ENCODE data around the gene FREM2.

The FREM2 gene

GRCh38 chr13:38685974-38686576 lies 802 bp upstream of the FREM2 start:
- peak; percentile 57 for DNase-seq (ENCODE audit: low spot score)

GRCh38 chr13:38687246-38688229 lies 661 bp downstream of the FREM2 start:
- DNase-seq (ENCODE audit: low spot score), result no peak

GRCh38 chr13:38688674-38689073 lies 1.8 kb downstream of the FREM2 start:
- DNase-seq (ENCODE audit: low spot score), result no peak

GRCh38 chr13:38690231-38690630 lies 3.4 kb downstream of the FREM2 start:
- no peak for DNase-seq (ENCODE audit: low spot score)

GRCh38 chr13:38693168-38693567 lies 6.3 kb downstream of the FREM2 start:
- DNase-seq (ENCODE audit: low spot score), result no peak

GRCh38 chr13:38693641-38694040 lies 6.8 kb downstream of the FREM2 start:
- no peak for DNase-seq (ENCODE audit: low spot score)

- no peak for DNase-seq (ENCODE audit: low spot score)
These were observed 10.3 kb downstream of the FREM2 start for GRCh38 chr13:38697197-38697596.

GRCh38 chr13:38697628-38698333 lies 10.9 kb downstream of the FREM2 start:
- peak; percentile 14 for DNase-seq (ENCODE audit: low spot score)

GRCh38 chr13:38700051-38700450 lies 13.2 kb downstream of the FREM2 start:
- no peak for DNase-seq (ENCODE audit: low spot score)

GRCh38 chr13:38702669-38703068 lies 15.8 kb downstream of the FREM2 start:
- no peak for DNase-seq (ENCODE audit: low spot score)

- no peak for DNase-seq (ENCODE audit: low spot score)
These were observed 16.4 kb downstream of the FREM2 start for GRCh38 chr13:38703255-38703654.

GRCh38 chr13:38705365-38705764 lies 18.5 kb downstream of the FREM2 start:
- no peak for DNase-seq (ENCODE audit: low spot score)

- no peak for DNase-seq (ENCODE audit: low spot score)
These were observed 20.6 kb downstream of the FREM2 start for GRCh38 chr13:38707460-38707859.

GRCh38 chr13:38713046-38713445 lies 26.2 kb downstream of the FREM2 start:
- DNase-seq (ENCODE audit: low spot score), result no peak

GRCh38 chr13:38718374-38718773 lies 31.5 kb downstream of the FREM2 start:
- DNase-seq (ENCODE audit: low spot score), result no peak

- no peak for DNase-seq (ENCODE audit: low spot score)
These were observed 43.5 kb downstream of the FREM2 start for GRCh38 chr13:38730332-38730731.

- no peak for DNase-seq (ENCODE audit: low spot score)
These were observed 46.3 kb downstream of the FREM2 start for GRCh38 chr13:38733146-38733545.

GRCh38 chr13:38735665-38736440 lies 49.0 kb downstream of the FREM2 start:
- no peak for DNase-seq (ENCODE audit: low spot score)

- DNase-seq (ENCODE audit: low spot score), result peak; percentile 21
These were observed 56.6 kb downstream of the FREM2 start for GRCh38 chr13:38743466-38743865.

GRCh38 chr13:38752686-38753085 lies 65.8 kb downstream of the FREM2 start:
- no peak for DNase-seq (ENCODE audit: low spot score)

- DNase-seq (ENCODE audit: low spot score), result no peak
These were observed 67.0 kb downstream of the FREM2 start for GRCh38 chr13:38753878-38754277.

GRCh38 chr13:38755793-38756192 lies 68.9 kb downstream of the FREM2 start:
- DNase-seq (ENCODE audit: low spot score), result no peak
